ENCODE results near the gene SPATA31D4. TPM values are rescaled to one million over a fixed set of nuclear protein-coding genes. Genes with fewer than 3 reads are reported as not detected.

SPATA31D4 gene
- total RNA-seq, 1 experiment from 2014 or later = not detected

DNA sequence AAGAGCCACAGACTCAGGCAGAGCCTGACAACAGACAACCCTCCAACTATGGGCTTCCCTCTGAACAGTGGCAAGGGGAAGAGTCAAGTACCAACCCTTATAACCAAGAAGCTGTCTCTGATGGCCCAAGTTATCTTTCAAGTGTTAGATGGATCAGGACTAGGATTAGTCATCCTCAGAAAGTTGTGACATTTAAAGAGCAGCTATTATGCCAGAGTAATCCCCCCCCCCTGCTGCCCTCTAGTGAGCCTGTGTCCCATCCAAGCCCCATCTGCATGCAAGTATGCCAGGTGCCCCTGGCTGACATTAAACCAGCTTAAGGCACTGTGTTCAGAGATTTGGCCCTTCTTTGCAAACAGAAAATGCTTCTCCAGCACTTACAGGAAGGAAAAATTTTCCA, 43.5 kb downstream of the SPATA31D4 start:
- H3K4me1 ChIP-seq (ENCODE audit: insufficient read depth, low read length, poor library complexity, severe bottlenecking) = no peaks in the 10 kb centered on the region
- no peaks in the 10 kb centered on the region for H3K27me3 ChIP-seq (replicated peaks; ENCODE audit: insufficient read depth, low read depth, low read length, poor library complexity)
- H3K9me3 ChIP-seq (ENCODE audit: low read depth, low read length, poor library complexity, severe bottlenecking) = no peaks in the 10 kb centered on the region
- TF ChIP-seq EZH2 (IDR thresholded peaks at IDR 0.05; ENCODE audit: borderline replicate concordance, low read depth, low read length, poor library complexity, severe bottlenecking) = no peak
- TF ChIP-seq, protein P1, sequence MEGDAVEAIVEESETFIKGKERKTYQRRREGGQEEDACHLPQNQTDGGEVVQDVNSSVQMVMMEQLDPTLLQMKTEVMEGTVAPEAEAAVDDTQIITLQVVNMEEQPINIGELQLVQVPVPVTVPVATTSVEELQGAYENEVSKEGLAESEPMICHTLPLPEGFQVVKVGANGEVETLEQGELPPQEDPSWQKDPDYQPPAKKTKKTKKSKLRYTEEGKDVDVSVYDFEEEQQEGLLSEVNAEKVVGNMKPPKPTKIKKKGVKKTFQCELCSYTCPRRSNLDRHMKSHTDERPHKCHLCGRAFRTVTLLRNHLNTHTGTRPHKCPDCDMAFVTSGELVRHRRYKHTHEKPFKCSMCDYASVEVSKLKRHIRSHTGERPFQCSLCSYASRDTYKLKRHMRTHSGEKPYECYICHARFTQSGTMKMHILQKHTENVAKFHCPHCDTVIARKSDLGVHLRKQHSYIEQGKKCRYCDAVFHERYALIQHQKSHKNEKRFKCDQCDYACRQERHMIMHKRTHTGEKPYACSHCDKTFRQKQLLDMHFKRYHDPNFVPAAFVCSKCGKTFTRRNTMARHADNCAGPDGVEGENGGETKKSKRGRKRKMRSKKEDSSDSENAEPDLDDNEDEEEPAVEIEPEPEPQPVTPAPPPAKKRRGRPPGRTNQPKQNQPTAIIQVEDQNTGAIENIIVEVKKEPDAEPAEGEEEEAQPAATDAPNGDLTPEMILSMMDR (conservative IDR thresholded peaks at IDR 0.05; ENCODE audit: low read depth, low read length) = no peak
- POLR2A ChIA-PET (ENCODE audit: low non-redundant PET) = no interaction called here
- H3K36me3 ChIP-seq (ENCODE audit: insufficient read depth, low read length, poor library complexity, severe bottlenecking) = no peaks in the 10 kb centered on the region
- H3K4me3 ChIP-seq (ENCODE audit: low read depth, low read length, poor library complexity, severe bottlenecking) = no peak overlapping the region
- CTCF ChIA-PET = no interaction called here
- BruUV-seq (replicated peaks) = no TSS peak
- intact Hi-C loops (cut with micrococcal nuclease; ENCODE audit: unreplicated experiment) = no loop called here
- DNase-seq (ENCODE audit: low spot score) = no peak
- H3K27ac ChIP-seq (ENCODE audit: low read depth, low read length, poor library complexity, severe bottlenecking) = no peak overlapping the region

DNA sequence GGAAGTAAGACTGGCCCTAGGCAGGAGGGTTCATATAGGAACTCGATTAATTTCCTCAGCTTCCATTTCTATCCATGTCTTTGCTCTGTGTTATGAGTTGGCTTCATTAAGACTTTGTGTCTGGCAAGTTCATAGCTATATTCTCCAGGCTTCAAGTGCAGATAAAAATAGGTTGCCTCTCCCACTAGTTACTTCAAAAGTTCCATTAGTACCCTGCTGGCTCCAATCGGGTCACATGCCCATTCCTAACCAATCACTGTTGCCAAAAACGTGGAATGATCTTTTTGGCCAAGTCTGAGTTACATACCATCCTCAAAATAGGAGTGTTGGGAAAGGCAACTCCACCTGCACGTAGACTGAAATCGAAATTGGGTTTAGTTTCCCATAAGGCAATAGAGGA, 46.5 kb downstream of the SPATA31D4 start:
- Histone ChIP-seq H3K36me3 (ENCODE audit: insufficient read depth, low read length, poor library complexity, severe bottlenecking) (no peaks in the 10 kb centered on the region), H3K4me3 (ENCODE audit: low read depth, low read length, poor library complexity, severe bottlenecking) (no peak overlapping the region), H3K27ac (ENCODE audit: low read depth, low read length, poor library complexity, severe bottlenecking) (no peak overlapping the region), H3K27me3 (replicated peaks; ENCODE audit: insufficient read depth, low read depth, low read length, poor library complexity) (no peaks in the 10 kb centered on the region), H3K4me1 (ENCODE audit: insufficient read depth, low read length, poor library complexity, severe bottlenecking) (no peaks in the 10 kb centered on the region), H3K9me3 (ENCODE audit: low read depth, low read length, poor library complexity, severe bottlenecking) (no peaks in the 10 kb centered on the region)
- intact Hi-C loops (cut with micrococcal nuclease; ENCODE audit: unreplicated experiment) = no loop called here
- ChIA-PET POLR2A (ENCODE audit: low non-redundant PET) (no interaction called here), CTCF (no interaction called here)
- TF ChIP-seq, protein P1 (conservative IDR thresholded peaks at IDR 0.05; ENCODE audit: low read depth, low read length) = no peak
- no peak for TF ChIP-seq EZH2 (IDR thresholded peaks at IDR 0.05; ENCODE audit: borderline replicate concordance, low read depth, low read length, poor library complexity, severe bottlenecking)
- no TSS peak for BruUV-seq (replicated peaks)
- DNase-seq (ENCODE audit: low spot score) = no peak

DNA sequence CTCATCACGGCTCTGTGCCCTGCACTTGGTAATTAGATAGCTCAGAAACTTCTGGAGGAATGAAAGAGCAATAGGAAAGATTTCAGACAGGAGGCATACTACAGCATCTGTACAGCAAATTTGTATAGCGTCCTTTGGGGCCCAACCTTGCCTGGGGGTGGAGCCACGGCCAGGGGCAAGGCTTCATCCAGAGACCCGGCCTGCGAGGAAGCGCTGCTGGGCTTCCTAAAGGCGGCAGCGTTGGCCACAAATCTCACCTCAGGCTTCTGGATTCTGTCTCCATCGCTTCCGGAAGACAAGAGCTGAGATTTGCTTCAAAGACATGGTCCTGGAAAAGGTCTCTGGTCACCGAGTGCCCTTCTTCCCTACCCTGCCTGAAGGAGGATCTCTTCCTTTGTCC, 48.1 kb downstream of the SPATA31D4 start:
- H3K27me3 ChIP-seq (replicated peaks; ENCODE audit: insufficient read depth, low read depth, low read length, poor library complexity) = no peaks in the 10 kb centered on the region
- intact Hi-C loops (cut with micrococcal nuclease; ENCODE audit: unreplicated experiment) = no loop called here
- no TSS peak for BruUV-seq (replicated peaks)
- H3K36me3 ChIP-seq (ENCODE audit: insufficient read depth, low read length, poor library complexity, severe bottlenecking) = no peaks in the 10 kb centered on the region
- H3K4me3 ChIP-seq (ENCODE audit: low read depth, low read length, poor library complexity, severe bottlenecking) = no peak overlapping the region
- TF ChIP-seq EZH2 (IDR thresholded peaks at IDR 0.05; ENCODE audit: borderline replicate concordance, low read depth, low read length, poor library complexity, severe bottlenecking) = no peak
- TF ChIP-seq, protein P1 (conservative IDR thresholded peaks at IDR 0.05; ENCODE audit: low read depth, low read length) = no peak
- ChIA-PET CTCF (no interaction called here), POLR2A (ENCODE audit: low non-redundant PET) (no interaction called here)
- H3K9me3 ChIP-seq (ENCODE audit: low read depth, low read length, poor library complexity, severe bottlenecking) = no peaks in the 10 kb centered on the region
- no peaks in the 10 kb centered on the region for H3K4me1 ChIP-seq (ENCODE audit: insufficient read depth, low read length, poor library complexity, severe bottlenecking)
- no peak overlapping the region for H3K27ac ChIP-seq (ENCODE audit: low read depth, low read length, poor library complexity, severe bottlenecking)
- DNase-seq (ENCODE audit: low spot score) = no peak

Measured in A673 (cell line).